LNCAP (cell line): ENCODE measurements around the gene CRIP1.

Experiments used
- CTCF ChIP-seq: fragments of 450-650 bp; IDR thresholded peaks from 2 replicates; pipeline ENCODE4 v1.5.1; 2017; ENCODE audit warnings: mild to moderate bottlenecking

The CRIP1 gene

GRCh38 chr14:105488781-105489541 lies 2.3 kb downstream of the CRIP1 start:
- no peak for TF ChIP-seq CTCF

GRCh38 chr14:105489542-105490266 lies 3.0 kb downstream of the CRIP1 start:
- peak; percentile 61 for TF ChIP-seq CTCF

GRCh38 chr14:105490267-105490571 lies 3.5 kb downstream of the CRIP1 start:
- no peak for TF ChIP-seq CTCF

- TF ChIP-seq CTCF = peak; percentile 89
Measured at GRCh38 chr14:105490572-105491365, 4.1 kb downstream of the CRIP1 start, which contains the start of gene TEDC1. Gene TEDC1, plus strand, starts transcription at chr14:105491246. Its CDS starts 130 bp downstream, at chr14:105491376.

- no peak for TF ChIP-seq CTCF
Measured at GRCh38 chr14:105491366-105491973, 4.8 kb downstream of the CRIP1 start.

GRCh38 chr14:105492031-105492970 lies 5.6 kb downstream of the CRIP1 start:
- no peak for TF ChIP-seq CTCF
